Astrocyte of the cerebellum (primary cell): ENCODE measurements around the gene PPM1L.
A peak's percentile ranks its signal among the peaks of the same experiment; 100 is the strongest.
"Not testable (repeated sequence)": the region's sequence is repeated elsewhere in the genome, so short reads cannot be mapped to it uniquely, and the experiment has no call there.

Experiments used
- DNase-seq: peaks from one replicate; pipeline ENCODE4 v3.0.0-alpha.2; 2011; ENCODE audit warnings: low read depth
- H3K4me3 ChIP-seq: 2 replicates; pipeline ENCODE4 v1.5.1; 2011; ENCODE audit warnings: mild to moderate bottlenecking, low read depth, low read length, moderate library complexity
- CTCF ChIP-seq: IDR thresholded peaks from 2 replicates; pipeline ENCODE4 v1.5.1; 2012; ENCODE audit warnings: low read length, low read depth, moderate library complexity, mild to moderate bottlenecking; ENCODE audit errors: missing control alignments
- in situ Hi-C: cut with HindIII; loops from 2 replicates; pipeline ENCODE4 v1.10.0; 2017; ENCODE audit warnings: low sequenced_read_pairs

PPM1L gene

GRCh38 chr3:160755776-160756304 lies at the start of gene PPM1L:
Gene PPM1L (plus strand): TSS chr3:160756231.
- in situ Hi-C loops = no loop called here
- DNase-seq = peak; percentile 11
- H3K4me3 ChIP-seq = peak within 1 kb of the TSS; percentile 71
- no peak for TF ChIP-seq CTCF

GRCh38 chr3:160707187-160707794 lies 48.7 kb upstream of the PPM1L start:
- in situ Hi-C loops = no loop called here
- peak; percentile 55 for TF ChIP-seq CTCF
- DNase-seq = peak; percentile 42

GRCh38 chr3:160709477-160710182 lies 46.4 kb upstream of the PPM1L start:
- no peak for DNase-seq
- no peak for TF ChIP-seq CTCF
- in situ Hi-C loops = no loop called here
- H3K4me3 ChIP-seq = no peak overlapping the region

More at GRCh38 chr3:160707187-160707794, 48.7 kb upstream of the PPM1L start:
- no peak overlapping the region for H3K4me3 ChIP-seq

GRCh38 chr3:160713144-160713543 lies 42.9 kb upstream of the PPM1L start:
- in situ Hi-C loops, DNase-seq, H3K4me3 ChIP-seq: not testable (repeated sequence)

- in situ Hi-C loops = no loop called here
- no peak for TF ChIP-seq CTCF
- H3K4me3 ChIP-seq = no peak overlapping the region
- no peak for DNase-seq
Observed at GRCh38 chr3:160719710-160720109, 36.3 kb upstream of the PPM1L start.

GRCh38 chr3:160720123-160720746 lies 35.8 kb upstream of the PPM1L start:
- in situ Hi-C loops = no loop called here
- no peak for TF ChIP-seq CTCF
- H3K4me3 ChIP-seq = no peak overlapping the region
- no peak for DNase-seq

GRCh38 chr3:160722331-160722730 lies 33.7 kb upstream of the PPM1L start:
- in situ Hi-C loops = no loop called here
- H3K4me3 ChIP-seq = no peak overlapping the region
- DNase-seq = no peak
- TF ChIP-seq CTCF = no peak
